ENCODE results near the gene SLC25A41. TPM values are rescaled to one million over a fixed set of nuclear protein-coding genes. Genes with fewer than 3 reads are reported as not detected.

Gene SLC25A41
- total and polyA plus RNA-seq, 9 of the 15 experiments (the other 6 are each of a cell fraction or from before 2014, with no cell fraction given): 0.08 to 4.2 (median 1.6) TPM

GRCh38 chr19:6424195-6424938, 9.2 kb downstream of the SLC25A41 start, which contains the start of gene KHSRP:
TSS of gene KHSRP (minus strand) at chr19:6424811. CDS start at chr19:6424701, 110 bp downstream.
- peaks cover 40% of the 10 kb centered on the region for H3K36me3 ChIP-seq (ENCODE audit: control insufficient read depth, insufficient read depth, low read length)
- H3K9me3 ChIP-seq (replicated peaks; ENCODE audit: control insufficient read depth, insufficient read depth, low read depth, low read length): no peaks in the 10 kb centered on the region
- peaks cover 17 to 43% of the 10 kb centered on the region in 2 experiments for H3K4me1 ChIP-seq (replicated peaks in 1 of 2; ENCODE audit: control insufficient read depth in 2 of 2, insufficient read depth in 2 of 2, low read length in 2 of 2)
- ChIA-PET POLR2A (interaction anchor here (0.6 to 2.4 kb wide), 17 partner anchors 10 to 830 kb away, joined by 3 to 16 read pairs (median 3); partner anchors contain the start of genes ALKBH7 and TNFSF9), CTCF (ENCODE audit: low intra/inter-chr PET ratio) (no interaction called here)
- H2AFZ ChIP-seq (ENCODE audit: low read depth, low read length): peak within 1 kb of the TSS; percentile 81
- no peak for FAIRE-seq
- H3K4me3 ChIP-seq: peak within 1 kb of the TSS; percentile 82
- H3K9me1 ChIP-seq (ENCODE audit: control insufficient read depth, insufficient read depth, low read length): peaks cover 11% of the 10 kb centered on the region
- peaks cover 56% of the 10 kb centered on the region for H3K79me2 ChIP-seq (ENCODE audit: control insufficient read depth, insufficient read depth, low read length)
- H3K27me3 ChIP-seq (ENCODE audit: control insufficient read depth in 2 of 2, insufficient read depth in 2 of 2, low read length in 2 of 2): no peaks in the 10 kb centered on the region
- ATAC-seq: no peak
- DNase-seq (ENCODE audit: extremely low read depth in 1 of 4, low spot score in 3 of 4): peak; percentile 58 to 98 (median 90)
- peak within 1 kb of the TSS; percentile 80 to 92 for H3K9ac ChIP-seq (ENCODE audit: insufficient read depth in 1 of 2, low read depth in 2 of 2, low read length in 2 of 2)
- peak within 1 kb of the TSS; percentile 95 for H3K4me2 ChIP-seq (ENCODE audit: insufficient read depth, low read length)
- WGBS (ENCODE audit: insufficient coverage, low coverage, missing lambda C conversion rate): 0% methylated on average over 29 of the region's 114 CpGs
- intact Hi-C loops (cut with micrococcal nuclease) (loop anchor here (10.0 kb wide), 2 partner anchors 110 to 260 kb away; no protein-coding TSS in a partner anchor), in situ Hi-C loops (cut with MboI) (no loop called here)
- no TSS peak for BruUV-seq (replicated peaks)
- peaks cover 44% of the 10 kb centered on the region for H4K20me1 ChIP-seq (replicated peaks; ENCODE audit: control insufficient read depth, insufficient read depth, low read length)
- peak within 1 kb of the TSS; percentile 78 for H3K27ac ChIP-seq (ENCODE audit: extremely low read depth, low read depth, low read length)
- peak; percentile 46 for TF ChIP-seq SUPT5H (IDR thresholded peaks at IDR 0.05)
- TF ChIP-seq ETS1 (conservative IDR thresholded peaks at IDR 0.05; ENCODE audit: control insufficient read depth, low read depth, low read length): 0 out of 2 replicates have a peak, but pooled peaks have one; percentile 29
- no peak for TF ChIP-seq FOXP1 (CRISPR knock-in tag; IDR thresholded peaks at IDR 0.05)
- no peak for TF ChIP-seq ELF4 (CRISPR knock-in tag; IDR thresholded peaks at IDR 0.05)
- TF ChIP-seq RBFOX2 (IDR thresholded peaks at IDR 0.05; ENCODE audit: low read depth, low read length): peak; percentile 85
- TF ChIP-seq VEZF1 (CRISPR knock-in tag; IDR thresholded peaks at IDR 0.05): peak; percentile 98
- no peak for TF ChIP-seq ZFPM2 (CRISPR knock-in tag; IDR thresholded peaks at IDR 0.05)
- TF ChIP-seq SIN3A (IDR thresholded peaks at IDR 0.05; ENCODE audit: borderline replicate concordance in 2 of 2, control insufficient read depth in 1 of 2, low read depth in 2 of 2, low read length in 2 of 2): peak in 1 of 2 experiments; percentile 27; a peak in 1 of 4 replicates
- TF ChIP-seq NFRKB (IDR thresholded peaks at IDR 0.05; ENCODE audit: low read depth): no peak
- no peak for TF ChIP-seq RCOR1 (IDR thresholded peaks at IDR 0.05; ENCODE audit: borderline replicate concordance in 1 of 2, low read depth in 2 of 2, low read length in 2 of 2)
- no peak for TF ChIP-seq ZNF175 (CRISPR knock-in tag; IDR thresholded peaks at IDR 0.05; ENCODE audit: low read depth)
- 0 out of 2 replicates have a peak, but pooled peaks have one; percentile 24 for TF ChIP-seq POLR2H (tag; IDR thresholded peaks at IDR 0.05; ENCODE audit: low read depth)
- peak; percentile 94 for TF ChIP-seq POLR2G (IDR thresholded peaks at IDR 0.05; ENCODE audit: low read depth, low read length)
- TF ChIP-seq CCAR2 (IDR thresholded peaks at IDR 0.05; ENCODE audit: low read depth, low read length): no peak
- peak; percentile 68; the same call in 1 of the 2 replicates for TF ChIP-seq E2F3 (CRISPR knock-in tag; IDR thresholded peaks at IDR 0.05)
- TF ChIP-seq MYC (IDR thresholded peaks at IDR 0.05; ENCODE audit: low read depth, low read length): no peak
- no peak for TF ChIP-seq MYC (CRISPR knock-in tag; IDR thresholded peaks at IDR 0.05; ENCODE audit: borderline replicate concordance, low read depth)
